WERI-Rb-1 (cell line): ENCODE data around the gene FABP1.

Source experiments
- DNase-seq: peaks from one replicate; pipeline ENCODE4 v3.0.0-alpha.2; 2020
- H3K27ac ChIP-seq: fragments of 250-450 bp; sonication (Bioruptor Pico); 2 replicates; pipeline ENCODE4 v1.5.1; 2020; ENCODE audit warnings: mild to moderate bottlenecking, moderate library complexity
- H3K27me3 ChIP-seq: fragments of 250-450 bp; sonication (Bioruptor Pico); 2 replicates; pipeline ENCODE4 v1.5.1; 2021; ENCODE audit warnings: mild to moderate bottlenecking, low read depth, moderate library complexity; ENCODE audit not compliant: insufficient read depth, severe bottlenecking
- H3K36me3 ChIP-seq: fragments of 250-450 bp; sonication (Bioruptor Pico); 2 replicates; pipeline ENCODE4 v1.5.1; 2020; ENCODE audit warnings: mild to moderate bottlenecking, moderate library complexity
- H3K4me3 ChIP-seq: 2 replicates; pipeline ENCODE4 v1.5.1; 2011; ENCODE audit warnings: low read depth, mild to moderate bottlenecking, control low read depth, low read length
- H3K9me3 ChIP-seq: fragments of 250-450 bp; sonication (Bioruptor Pico); 2 replicates; pipeline ENCODE4 v1.5.1; 2021; ENCODE audit warnings: mild to moderate bottlenecking, moderate library complexity; ENCODE audit not compliant: severe bottlenecking
- CTCF ChIP-seq: IDR thresholded peaks from 2 replicates; pipeline ENCODE4 v1.5.1; 2011; ENCODE audit warnings: low read depth, mild to moderate bottlenecking, control low read depth, inconsistent platforms, low read length

Gene FABP1

GRCh38 chr2:88170472-88170892 is 42.6 kb upstream of the FABP1 start:
- H3K27me3 ChIP-seq, result peaks cover 91% of the 10 kb centered on the region
- TF ChIP-seq CTCF, result no peak
- peaks cover 8% of the 10 kb centered on the region for H3K9me3 ChIP-seq
- H3K27ac ChIP-seq, result no peak overlapping the region
- H3K4me3 ChIP-seq, result no peak overlapping the region
- DNase-seq, result no peak
- H3K36me3 ChIP-seq, result no peaks in the 10 kb centered on the region

GRCh38 chr2:88168386-88168785 is 40.5 kb upstream of the FABP1 start:
- no peak overlapping the region for H3K27ac ChIP-seq
- peaks cover 90% of the 10 kb centered on the region for H3K27me3 ChIP-seq
- no peak for TF ChIP-seq CTCF
- no peak overlapping the region for H3K4me3 ChIP-seq
- no peak for DNase-seq
- H3K36me3 ChIP-seq, result no peaks in the 10 kb centered on the region
- H3K9me3 ChIP-seq, result peaks cover 8% of the 10 kb centered on the region

- H3K9me3 ChIP-seq, result peaks cover 8% of the 10 kb centered on the region
- H3K27me3 ChIP-seq, result peaks cover 90% of the 10 kb centered on the region
- DNase-seq, result no peak
- H3K4me3 ChIP-seq, result no peak overlapping the region
- H3K27ac ChIP-seq, result no peak overlapping the region
- no peak for TF ChIP-seq CTCF
- H3K36me3 ChIP-seq, result no peaks in the 10 kb centered on the region
Observed at GRCh38 chr2:88167740-88168139, 39.9 kb upstream of the FABP1 start.

GRCh38 chr2:88165332-88166003 is 37.6 kb upstream of the FABP1 start:
- H3K36me3 ChIP-seq, result no peaks in the 10 kb centered on the region
- H3K27me3 ChIP-seq, result peaks cover 69% of the 10 kb centered on the region
- DNase-seq, result no peak
- TF ChIP-seq CTCF, result no peak
- no peak overlapping the region for H3K4me3 ChIP-seq
- no peak overlapping the region for H3K27ac ChIP-seq
- peaks cover 5% of the 10 kb centered on the region for H3K9me3 ChIP-seq

- H3K36me3 ChIP-seq, result no peaks in the 10 kb centered on the region
Observed at GRCh38 chr2:88161446-88162244, 33.8 kb upstream of the FABP1 start.

More at GRCh38 chr2:88161446-88162244, 33.8 kb upstream of the FABP1 start:
- no peak for TF ChIP-seq CTCF
- no peak overlapping the region for H3K27ac ChIP-seq
- peaks cover 52% of the 10 kb centered on the region for H3K27me3 ChIP-seq
- H3K9me3 ChIP-seq, result no peaks in the 10 kb centered on the region
- no peak overlapping the region for H3K4me3 ChIP-seq
- DNase-seq, result no peak
